AG08396 (cell line): ENCODE data around the gene MDFI.
A peak's percentile ranks its signal among the peaks of the same experiment; 100 is the strongest.
"Not testable (repeated sequence)": the region's sequence is repeated elsewhere in the genome, so short reads cannot be mapped to it uniquely, and the experiment has no call there.

Source experiments
- DNase-seq: peaks from one replicate; pipeline ENCODE4 v3.0.0; 2012; ENCODE audit warnings: low spot score, mixed read lengths

Gene MDFI

DNA sequence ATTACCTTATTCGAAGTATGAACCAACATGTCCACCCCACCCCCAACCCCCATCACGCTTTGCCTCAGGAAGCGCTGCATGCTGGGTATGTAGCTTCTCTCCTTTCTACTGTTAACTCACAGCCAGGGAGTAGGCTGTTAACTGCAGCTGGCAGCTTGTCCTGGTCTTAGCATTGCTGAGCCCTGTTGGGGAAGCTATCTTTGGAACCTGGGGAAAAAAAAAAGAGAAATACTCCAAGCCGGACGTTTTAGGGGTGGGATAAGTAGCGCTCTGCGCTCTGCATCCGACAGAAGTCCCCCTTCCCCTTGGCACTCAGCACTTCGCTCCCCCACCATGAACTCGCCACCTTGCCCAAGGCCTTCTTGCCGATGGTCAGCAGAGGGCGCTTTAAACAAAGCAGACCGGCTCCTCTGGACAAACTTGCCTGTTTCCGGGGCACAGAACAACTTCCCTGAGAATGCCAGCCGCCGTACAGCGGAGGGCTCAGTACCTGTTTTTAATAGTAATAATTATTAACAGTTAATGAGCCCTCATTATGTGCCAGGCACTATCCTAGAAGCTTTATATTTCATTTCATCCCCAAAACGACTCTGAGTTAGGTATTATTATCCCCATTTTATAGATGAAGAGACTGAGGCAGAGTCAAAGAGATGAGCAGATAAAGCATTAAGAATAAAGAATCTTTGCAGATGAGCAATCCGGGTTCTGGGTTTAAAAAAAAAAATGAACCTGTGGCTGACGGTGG, 35.2 kb upstream of the MDFI start:
- peak; percentile 88 for DNase-seq

DNA sequence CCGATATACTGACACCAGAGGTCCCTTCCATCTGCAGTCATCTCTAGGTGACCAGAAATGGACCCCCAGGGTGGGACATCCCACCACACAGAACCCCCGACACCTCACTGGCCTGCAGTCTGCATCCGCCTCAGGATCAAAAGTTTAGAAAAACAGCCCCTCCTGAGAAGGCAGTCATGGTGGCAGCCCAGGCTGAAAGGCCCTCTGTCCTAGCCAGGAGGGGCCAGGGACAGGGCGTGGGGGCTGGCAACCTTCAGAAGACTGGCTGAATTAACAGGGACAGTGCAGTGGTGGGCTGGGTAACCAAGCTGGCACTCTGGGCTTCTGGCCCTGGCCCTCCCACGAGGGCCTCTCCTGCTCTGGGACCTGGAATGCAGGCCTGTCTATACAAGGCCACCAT, 34.3 kb upstream of the MDFI start:
- DNase-seq: no peak

DNA sequence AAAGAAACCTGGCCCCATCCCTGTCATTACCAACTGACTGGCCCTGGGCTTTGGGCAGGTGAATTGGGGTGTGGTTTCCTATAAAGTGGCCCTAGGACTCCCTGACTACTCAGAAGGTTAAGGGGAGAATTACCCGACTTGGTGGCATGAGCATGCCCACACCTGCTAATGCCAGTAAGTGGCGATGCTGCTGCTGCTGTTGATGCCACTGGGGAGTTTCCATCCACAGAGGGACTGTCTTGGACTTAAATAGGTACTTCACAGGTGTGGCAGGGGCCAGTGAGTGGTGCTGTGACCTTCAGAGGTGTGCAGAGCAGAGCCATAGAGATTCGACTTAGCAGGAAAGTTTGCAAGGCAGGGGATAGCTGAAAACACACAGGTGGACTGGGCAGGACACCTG, 32.6 kb upstream of the MDFI start:
- DNase-seq: no peak

DNA sequence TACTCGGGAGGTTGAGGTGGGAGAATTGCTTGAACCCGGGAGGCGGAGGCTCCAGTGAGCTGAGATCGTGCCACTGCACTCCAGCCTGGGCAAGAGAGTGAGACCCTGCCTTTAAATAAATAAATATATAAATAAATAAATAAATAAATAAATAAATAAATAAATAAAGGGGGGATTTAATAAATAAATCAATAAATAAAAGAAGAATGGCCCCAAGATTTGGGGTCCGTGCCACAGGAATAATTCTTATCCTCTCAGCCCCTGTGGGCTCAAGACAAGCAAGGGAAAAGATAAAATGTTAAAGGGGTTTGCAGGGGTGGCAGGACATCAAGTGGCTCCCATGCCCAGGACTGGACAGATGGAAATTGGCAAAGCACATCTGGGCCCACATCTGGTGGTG, 31.2 kb upstream of the MDFI start:
- DNase-seq: no peak

DNA sequence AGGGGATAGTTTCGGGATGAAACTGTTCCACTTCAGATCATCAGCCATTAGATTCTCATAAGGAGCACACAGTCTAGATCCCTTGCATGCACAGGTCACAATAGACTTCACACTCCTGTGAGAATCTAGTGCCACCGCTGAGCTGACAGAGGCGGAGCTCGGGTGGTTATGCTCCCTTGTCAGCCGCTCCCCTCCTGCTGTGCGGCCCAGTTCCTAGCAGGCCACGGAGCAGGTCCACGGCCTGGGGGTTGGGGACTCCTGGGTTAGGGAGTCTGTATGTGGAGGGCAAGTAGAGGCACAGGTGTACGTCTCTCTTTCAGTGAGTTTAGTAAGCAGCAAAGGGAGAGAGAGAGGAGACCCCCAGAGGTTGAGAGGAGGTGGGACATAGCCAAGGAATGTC, 30.5 kb upstream of the MDFI start:
- DNase-seq: no peak

DNA sequence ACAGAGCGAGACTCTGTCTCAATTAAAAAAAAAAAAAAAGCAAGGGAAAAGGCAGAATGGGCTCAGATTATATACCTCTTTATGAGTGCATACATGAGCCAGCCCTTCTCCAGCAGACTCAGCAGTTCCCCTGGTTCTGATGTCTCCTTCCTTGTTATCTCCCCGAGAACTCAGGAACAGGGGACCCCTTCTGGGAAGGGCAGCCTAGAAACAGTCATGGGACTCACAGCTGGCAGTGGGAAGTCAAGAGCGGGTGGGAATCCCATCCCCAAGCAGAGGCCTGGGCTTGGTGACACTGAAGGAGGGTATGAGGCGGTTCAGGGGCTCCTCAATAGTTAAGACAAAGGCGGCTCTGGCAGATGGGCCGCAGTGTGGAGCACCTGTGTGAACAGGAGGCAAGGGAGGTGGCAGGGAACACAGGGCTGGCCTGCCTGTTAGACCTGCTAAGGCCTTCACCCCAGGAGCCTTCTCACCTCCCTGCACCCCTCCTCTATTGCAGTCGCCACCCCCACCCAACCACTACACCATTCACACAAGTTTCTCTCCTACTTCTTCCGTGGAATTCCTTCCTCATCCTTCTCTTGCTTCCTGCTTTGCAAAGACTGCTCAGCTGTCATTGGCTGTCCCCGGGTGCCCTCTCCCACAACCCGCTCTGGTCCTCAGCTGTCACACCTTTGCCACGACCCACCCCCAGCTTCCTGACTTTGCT, 29.7 kb upstream of the MDFI start:
- DNase-seq: no peak

DNA sequence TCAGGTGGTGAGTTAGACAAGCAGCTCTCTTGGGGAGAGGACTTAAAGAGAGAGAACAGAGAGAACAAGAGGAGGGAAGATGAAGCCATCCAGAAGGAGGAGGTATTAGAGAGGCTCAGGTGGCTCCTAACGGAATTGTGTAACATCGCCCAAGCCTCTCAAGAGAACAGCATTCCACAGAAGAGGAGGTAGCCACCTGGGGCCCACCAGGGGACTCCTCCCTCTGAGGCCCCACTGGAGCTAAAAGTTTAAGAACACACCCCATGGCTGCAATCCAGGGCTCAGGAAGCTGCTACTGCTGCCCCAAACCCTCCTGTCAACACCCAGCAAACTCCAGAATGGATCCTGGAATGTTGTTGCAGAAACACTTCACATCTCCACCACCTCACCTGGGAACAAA, 23.6 kb upstream of the MDFI start:
- DNase-seq: no peak

DNA sequence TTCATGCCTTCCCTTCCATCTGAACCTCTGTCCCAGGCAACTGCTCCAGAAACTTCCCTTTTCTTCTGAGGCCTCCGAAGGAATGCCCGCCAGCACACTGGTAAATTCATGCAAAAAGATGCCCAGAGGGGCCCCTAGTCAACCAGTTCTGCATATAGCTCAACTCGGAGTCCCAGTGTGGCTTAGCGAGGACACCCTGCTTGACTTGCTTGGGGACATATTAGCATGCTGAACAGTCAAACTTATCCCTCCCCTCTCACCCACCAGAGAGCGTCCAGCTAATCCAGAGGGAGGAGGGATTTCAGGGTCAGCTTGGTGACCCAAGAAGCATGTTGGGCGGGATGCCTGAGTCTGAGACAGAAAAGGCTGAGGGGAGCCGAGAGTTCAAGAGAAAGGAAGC, 23.0 kb upstream of the MDFI start:
- DNase-seq: no peak

DNA sequence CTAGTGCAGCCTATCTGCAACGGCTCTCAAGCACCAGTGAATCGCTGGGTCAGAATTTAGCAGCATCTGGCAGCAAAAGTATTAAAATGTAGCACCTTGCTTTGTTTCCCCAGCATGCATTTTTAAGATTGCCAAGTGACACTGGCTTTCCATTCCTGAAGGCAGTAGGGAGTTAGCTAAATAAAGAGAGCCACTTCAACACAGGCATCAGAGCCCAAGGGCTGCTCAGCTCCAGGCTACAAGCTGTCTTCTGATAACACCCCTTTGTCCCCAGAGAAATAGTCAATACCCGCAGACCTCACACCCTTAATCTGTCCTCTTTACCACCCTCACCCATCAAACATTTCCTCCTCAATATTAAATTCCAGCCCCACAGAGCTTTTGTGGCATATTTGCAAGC, 19.7 kb upstream of the MDFI start:
- no peak for DNase-seq

DNA sequence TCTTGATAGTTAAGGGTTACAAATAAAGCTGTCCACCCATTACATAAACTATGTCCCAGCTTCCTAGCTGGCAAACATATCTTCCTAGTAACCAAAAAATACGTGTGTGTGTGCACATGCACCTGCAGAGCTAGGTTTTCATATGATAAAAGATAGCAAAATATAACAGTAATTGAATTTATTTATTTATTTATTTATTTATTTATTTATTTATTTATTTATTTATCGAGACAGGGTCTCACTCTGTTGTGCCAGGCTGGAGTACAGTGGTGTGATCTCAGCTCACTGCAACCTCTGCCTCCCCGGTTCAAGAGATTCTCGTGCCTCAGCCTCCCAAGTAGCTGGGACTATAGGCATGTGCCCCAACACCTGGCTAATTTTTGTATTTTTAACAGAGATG, 19.1 kb upstream of the MDFI start:
- DNase-seq: not testable (repeated sequence)

DNA sequence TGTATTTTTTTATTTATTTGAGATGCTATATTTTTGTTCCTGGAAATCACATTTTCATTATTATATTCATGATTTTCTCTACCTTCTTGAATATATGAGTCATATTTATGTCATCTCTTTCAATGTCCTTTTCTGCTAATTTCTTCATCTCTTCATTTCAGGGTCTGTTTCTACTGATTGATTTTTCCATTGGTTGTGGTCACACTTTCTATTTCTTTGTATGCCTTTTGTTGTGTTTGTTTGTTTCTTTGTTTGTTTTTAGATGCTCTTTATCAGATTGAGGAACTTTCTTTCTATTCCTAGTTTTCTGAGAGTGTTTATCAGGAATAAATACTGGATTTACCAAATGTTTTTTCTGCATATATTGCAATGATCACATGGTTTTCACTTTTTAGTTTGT, 16.9 kb upstream of the MDFI start:
- DNase-seq: no peak

DNA sequence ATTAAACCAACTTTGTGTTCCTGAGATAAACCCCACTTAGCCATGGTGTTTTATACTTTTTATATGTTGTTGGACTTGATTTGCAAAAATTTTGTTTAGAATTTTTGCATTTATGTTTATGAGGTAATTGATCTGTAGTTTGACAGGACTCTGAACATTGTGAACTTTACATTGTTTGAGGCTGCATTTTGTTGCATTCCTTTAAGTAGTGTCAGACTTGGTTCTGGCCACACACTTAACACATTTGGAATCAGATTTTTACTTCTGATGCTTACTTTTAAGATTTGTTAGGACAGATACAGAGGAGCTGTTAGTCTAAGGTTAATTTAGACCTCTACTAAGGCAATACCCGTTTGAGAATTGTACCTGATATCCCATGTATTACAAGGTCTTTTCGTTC, 16.5 kb upstream of the MDFI start:
- no peak for DNase-seq

DNA sequence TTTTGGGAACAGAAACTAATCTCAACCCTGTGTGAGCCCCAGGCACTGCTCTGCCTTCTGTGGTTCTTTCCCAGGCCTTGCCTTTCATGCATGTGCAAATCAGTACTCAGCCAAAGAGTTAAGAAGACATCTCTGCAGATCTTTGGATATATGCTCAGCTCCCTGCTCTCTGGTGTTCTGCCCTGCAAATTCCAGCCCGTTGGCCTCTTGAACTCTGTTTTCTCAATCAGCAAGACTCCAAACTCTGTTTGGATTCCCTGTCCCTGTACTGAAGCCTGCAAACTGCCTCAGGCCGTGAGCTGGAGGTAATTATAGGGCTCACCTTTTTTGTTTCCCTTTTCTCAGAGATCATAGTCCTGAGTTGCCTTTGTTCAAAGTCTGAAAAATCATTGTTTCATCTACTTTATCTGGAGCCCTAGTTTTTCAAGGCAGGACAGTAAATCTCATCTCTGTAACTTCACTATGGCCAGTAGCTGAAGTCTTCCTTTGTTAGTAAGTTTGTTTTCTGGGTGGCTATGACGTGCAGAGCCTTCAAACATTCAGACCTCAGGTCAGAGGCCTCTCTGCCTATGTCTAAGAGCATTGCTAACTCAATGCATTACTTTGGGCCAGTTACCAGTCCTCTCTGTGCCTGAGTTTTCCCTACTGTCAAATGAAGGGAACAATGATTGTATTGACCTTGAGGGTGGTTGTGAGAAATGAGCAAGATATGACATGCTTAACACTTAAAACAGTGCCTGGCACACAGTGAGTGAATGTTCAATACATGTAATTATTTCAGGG, 15.9 kb upstream of the MDFI start:
- DNase-seq: no peak

DNA sequence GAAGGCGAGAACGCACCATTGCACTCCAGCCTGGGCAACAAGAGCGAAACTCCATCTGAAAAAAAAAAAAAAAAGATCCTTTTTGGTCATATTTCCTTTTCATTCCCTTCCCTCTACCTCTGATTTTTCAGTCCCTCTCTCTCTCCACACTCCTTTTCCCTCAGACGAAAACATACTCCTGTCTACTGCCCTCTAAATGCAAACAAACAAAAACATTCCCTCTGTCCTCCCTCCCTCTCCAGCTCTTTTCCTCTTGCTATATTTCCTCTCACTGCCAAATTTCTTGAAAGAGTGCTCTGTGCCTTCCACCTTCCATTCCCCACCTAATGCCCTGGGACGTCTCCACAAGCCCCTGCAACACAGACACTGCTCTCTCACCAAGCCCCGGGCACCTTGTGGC, 14.9 kb upstream of the MDFI start:
- DNase-seq: no peak

DNA sequence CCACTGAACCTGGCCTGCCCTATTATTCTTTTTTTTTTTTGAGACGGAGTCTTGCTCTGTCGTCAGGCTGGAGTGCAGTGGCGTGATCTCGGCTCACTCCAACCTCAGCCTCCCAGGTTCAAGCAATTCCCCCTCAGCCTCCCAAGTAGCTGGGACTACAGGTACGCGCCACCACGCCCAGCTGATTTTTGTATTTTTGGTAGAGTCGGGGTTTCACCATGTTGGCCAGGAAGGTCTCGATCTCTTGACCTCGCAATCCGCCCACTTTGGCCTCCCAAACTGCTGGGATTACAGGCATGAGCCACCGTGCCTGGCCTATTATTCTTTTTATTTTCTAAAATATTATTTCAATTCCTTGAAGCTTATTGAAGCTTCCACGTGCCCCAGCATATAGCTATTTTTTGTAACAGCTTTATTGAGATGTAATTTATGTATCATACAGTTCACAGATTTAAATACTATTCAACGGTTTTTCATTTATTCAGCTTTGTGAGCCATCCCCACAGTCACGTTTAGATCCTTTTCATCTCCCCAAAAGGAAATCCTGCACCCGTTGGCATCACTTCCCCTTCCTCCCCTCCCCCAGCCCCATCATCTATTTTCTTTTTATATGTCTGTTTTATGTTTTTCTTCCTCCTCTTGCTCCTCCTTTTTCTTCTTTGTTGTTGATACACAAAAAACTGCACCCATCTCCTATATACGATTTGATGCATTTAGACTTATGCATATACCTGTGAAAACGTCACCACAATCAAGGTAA, 13.5 kb upstream of the MDFI start:
- DNase-seq: no peak

DNA sequence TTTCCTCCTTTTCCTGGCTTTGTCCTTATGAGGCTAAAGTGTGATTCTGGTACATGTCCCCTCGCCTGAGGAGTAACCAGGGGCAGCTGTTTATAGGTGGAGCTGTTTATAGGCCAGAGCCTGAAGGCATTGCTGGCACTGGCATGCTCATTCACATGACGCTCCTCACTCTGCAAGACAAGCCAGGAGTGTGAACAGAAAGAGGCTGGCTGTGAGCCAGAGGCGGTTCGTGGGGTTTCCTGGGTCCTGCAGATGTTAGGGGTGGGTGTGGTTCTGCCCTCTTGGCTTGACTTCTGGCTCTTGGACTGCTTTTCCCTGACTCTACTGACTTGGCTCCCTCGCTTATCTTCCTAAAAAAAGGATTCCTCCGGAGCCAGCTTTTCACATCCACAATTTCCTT, 12.8 kb upstream of the MDFI start:
- DNase-seq: no peak

DNA sequence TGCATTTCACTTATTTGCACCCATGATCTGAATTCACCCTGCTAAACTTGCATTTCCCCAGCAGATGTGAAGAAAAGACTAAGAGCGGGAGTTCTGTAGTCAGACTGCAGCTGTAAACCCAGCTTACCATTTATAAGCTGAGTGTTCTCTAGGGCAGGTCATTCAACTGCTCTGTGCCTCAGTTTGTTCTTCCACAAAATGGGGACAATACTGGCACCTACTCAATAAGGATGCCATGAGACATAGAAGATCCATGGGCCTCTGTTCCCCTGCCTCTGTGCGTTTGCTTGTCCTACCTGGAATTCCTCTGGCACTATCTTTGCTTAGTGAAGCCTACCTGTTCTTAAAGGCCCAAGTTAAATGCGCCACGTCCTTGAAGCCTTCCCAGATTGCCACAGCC, 12.2 kb upstream of the MDFI start:
- DNase-seq: no peak

DNA sequence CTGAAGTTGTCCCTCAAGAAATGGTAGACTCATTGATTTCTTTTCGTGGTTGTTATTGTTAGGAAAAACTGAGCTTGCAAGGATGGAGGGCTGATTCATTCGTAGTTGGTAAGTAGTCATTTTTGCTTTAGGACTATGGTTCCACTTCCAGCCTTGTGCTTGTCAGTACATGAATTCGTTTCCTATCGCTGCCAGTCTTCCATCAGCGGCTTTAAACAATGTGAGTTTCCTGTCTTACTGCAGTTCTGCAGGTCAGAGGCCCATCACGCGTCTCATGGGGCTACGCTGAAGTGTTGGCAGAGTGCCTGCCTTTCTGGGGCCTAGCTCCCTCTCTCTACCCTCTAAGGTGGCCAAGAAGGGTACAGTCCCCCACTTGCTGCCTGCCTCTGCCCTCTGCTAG, 11.4 kb upstream of the MDFI start:
- DNase-seq: no peak

DNA sequence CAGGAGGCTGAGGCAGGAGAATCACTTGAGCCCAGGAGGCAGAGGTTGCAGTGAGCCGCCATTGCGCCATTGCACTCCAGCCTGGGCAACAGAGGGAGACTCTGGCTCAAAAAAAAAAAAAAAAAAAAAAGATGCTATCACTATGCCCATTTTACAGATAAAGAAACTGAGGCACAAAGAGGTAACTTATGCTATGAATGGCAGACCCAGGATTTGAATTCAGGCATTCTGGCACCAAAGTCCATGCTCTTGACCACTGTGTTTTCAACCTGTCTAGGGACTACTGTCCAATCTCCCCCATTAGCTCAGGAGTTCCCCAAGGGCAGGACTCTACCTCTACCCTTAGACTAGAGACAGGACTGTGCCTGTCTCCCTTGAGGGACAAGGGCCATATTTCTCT, 9.1 kb upstream of the MDFI start:
- no peak for DNase-seq

DNA sequence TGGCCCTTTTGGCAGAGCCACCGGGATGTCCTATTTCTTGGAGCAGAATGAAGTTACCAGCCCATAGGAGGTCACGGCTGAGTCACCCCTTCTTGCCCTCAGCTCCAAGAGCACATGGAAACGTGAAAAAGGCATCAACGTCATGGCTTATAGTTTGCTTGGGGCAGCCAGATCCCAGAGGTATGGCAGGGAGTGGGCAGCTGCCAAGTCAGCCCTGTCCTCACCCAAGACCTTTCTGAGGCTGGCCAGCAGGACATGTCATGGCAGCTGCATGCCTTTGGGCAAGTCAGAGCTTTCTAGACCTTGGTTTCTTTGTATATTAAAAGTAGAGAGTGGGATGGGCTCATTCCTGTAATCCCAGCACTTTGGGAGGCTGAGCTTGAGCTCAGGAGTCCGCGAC, 8.2 kb upstream of the MDFI start:
- no peak for DNase-seq

DNA sequence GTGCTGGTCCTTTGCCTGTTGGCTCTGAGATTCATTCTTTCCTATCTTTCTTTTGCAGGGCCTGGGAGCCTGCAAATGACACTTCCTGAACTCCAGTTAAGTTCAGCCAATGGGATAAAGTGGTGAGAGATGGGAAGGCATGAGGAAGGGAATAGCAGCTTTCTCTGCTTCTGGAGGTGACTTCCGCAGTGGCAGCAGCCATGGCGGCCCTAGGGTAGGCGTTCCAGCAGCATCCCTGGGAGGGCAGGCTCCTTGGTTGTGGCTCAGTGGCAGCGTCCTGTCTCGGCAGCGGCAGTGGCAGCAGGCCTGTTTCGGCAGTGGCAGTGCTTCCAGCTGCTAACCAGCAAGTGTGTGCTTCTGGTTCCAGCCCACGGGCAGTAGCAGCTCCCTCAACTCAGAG, 7.3 kb upstream of the MDFI start:
- DNase-seq: no peak

DNA sequence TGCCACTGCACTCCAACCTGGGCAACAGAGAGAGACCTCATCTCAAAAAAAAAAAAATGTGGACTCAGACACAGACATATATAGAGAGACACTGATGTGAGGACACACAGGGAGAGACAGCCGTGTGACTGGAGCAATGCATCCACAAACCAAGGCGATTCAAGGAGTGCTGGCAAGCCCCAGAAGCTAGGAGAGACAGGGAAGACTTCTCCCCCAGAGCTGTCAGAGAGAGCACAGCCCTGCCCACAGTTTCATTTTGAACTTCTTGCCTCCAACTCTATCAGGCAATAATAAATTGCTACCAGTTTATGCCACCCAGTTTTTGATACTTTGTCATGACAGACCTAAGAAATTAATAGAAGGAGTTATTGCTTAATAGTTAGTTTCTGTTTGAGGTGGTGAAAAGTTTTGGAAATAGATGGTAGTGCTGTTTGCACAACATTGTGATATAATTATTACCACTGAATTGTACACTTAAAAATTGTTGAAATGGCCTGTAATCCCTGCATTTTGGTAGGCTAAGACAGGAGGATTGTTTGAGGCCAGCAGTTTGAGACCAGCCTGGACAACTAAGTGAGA, 5.1 kb upstream of the MDFI start:
- DNase-seq: no peak
